Chondrocyte (in vitro differentiated cells): ENCODE results near the gene VPS9D1. TPM values are rescaled to one million over a fixed set of nuclear protein-coding genes. Genes with fewer than 3 reads are reported as not detected.

Source experiments
- DNase-seq: peaks from one replicate; pipeline ENCODE4 v3.0.0; 2021; ENCODE audit warnings: mixed read lengths, low spot score
- H3K27ac Mint-ChIP-seq: one replicate; pipeline ENCODE4 v1.8.0; 2021; ENCODE audit warnings: mild to moderate bottlenecking, moderate library complexity, mixed read lengths; ENCODE audit not compliant: unreplicated experiment
- H3K27me3 Mint-ChIP-seq: 2 replicates; pipeline ENCODE4 v1.8.0; 2021; ENCODE audit warnings: low read depth, mixed read lengths
- H3K36me3 Mint-ChIP-seq: 2 replicates; pipeline ENCODE4 v1.8.0; 2021; ENCODE audit warnings: low read depth, mixed read lengths
- H3K4me1 Mint-ChIP-seq: 2 replicates; pipeline ENCODE4 v1.8.0; 2021; ENCODE audit warnings: low read depth, mild to moderate bottlenecking, mixed read lengths
- H3K4me3 Mint-ChIP-seq: one replicate; pipeline ENCODE4 v1.8.0; 2021; ENCODE audit warnings: mild to moderate bottlenecking, moderate library complexity, mixed read lengths; ENCODE audit not compliant: unreplicated experiment
- H3K9me3 Mint-ChIP-seq: 2 replicates; pipeline ENCODE4 v1.8.0; 2021; ENCODE audit warnings: low read depth, mixed read lengths
- total RNA-seq: library from RNA; stranded (reverse); gene quantifications from 3 replicates; pipeline ENCODE4 v1.2.1, GENCODE V29; 2021
- TF ChIP-seq, protein P1 (sequence below): fragments of 200-600 bp; sonication (generic); IDR thresholded peaks from 2 replicates; pipeline ENCODE4 v1.5.0; 2021; ENCODE audit warnings: antibody characterized with exemption, mild to moderate bottlenecking, moderate library complexity

Gene VPS9D1
- total RNA-seq, 1 donor from 2014 or later = 20.4 TPM

DNA sequence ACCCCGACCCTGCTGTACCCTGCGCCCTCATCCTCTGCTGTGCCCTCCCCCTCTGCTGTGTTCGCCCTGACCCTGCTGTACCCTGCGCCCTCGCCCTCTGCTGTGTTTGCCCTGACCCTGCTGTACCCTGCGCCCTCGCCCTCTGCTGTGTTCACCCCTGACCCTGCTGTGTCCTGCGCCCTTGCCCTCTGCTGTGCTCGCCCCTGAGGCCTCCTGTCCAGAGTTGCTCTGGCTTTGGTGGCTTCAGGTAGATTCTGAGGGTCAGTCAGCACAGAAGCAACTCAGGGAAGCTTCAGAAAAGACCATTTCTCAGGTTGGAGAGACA is 12.2 kb upstream of the VPS9D1 start:
- Mint-ChIP-seq H3K4me3 (no peak overlapping the region), H3K27ac (no peak overlapping the region), H3K4me1 (peaks cover 3% of the 10 kb centered on the region), H3K9me3 (no peaks in the 10 kb centered on the region), H3K27me3 (no peaks in the 10 kb centered on the region), H3K36me3 (peaks cover 29% of the 10 kb centered on the region)
- TF ChIP-seq, protein P1, sequence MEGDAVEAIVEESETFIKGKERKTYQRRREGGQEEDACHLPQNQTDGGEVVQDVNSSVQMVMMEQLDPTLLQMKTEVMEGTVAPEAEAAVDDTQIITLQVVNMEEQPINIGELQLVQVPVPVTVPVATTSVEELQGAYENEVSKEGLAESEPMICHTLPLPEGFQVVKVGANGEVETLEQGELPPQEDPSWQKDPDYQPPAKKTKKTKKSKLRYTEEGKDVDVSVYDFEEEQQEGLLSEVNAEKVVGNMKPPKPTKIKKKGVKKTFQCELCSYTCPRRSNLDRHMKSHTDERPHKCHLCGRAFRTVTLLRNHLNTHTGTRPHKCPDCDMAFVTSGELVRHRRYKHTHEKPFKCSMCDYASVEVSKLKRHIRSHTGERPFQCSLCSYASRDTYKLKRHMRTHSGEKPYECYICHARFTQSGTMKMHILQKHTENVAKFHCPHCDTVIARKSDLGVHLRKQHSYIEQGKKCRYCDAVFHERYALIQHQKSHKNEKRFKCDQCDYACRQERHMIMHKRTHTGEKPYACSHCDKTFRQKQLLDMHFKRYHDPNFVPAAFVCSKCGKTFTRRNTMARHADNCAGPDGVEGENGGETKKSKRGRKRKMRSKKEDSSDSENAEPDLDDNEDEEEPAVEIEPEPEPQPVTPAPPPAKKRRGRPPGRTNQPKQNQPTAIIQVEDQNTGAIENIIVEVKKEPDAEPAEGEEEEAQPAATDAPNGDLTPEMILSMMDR = no peak
- no peak for DNase-seq

DNA sequence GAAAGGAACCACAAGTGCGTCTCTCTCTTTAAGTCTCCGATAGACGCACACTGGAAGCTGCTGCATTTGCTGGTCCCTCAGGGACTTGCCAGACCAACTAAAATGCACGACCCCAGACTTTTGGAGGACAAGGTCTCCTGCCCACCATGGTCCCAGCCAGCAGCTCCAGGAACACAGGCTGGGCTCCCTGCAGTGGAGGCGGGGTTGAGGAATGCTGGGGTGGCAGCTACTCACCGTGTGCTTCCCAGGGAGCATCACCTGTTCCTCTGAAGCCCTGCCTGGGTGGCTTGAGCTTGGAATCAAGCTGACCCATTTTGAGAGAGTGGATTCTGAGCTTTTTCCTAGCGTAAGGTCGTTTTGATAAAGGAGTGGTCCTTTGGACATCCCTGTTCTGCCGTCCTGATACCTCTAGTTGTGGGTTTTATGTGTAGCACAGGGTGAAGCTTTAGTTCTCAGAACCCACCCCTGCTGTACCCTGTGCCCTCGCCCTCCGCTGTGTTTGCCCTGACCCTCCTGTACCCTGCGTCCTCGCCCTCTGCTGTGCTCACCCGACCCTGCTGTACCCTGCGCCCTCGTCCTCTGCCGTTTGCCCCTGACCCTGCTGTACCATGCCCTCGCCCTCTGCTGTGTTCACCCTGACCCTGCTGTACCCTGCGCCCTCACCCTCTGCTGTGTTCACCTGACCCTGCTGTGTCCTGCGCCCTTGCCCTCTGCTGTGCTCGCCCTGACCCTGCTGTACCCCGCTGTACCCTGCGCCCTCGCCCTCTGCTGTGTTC is 11.6 kb upstream of the VPS9D1 start:
- no peaks in the 10 kb centered on the region for H3K9me3 Mint-ChIP-seq
- H3K4me1 Mint-ChIP-seq = peaks cover 3% of the 10 kb centered on the region
- DNase-seq = no peak
- TF ChIP-seq, protein P1 = no peak
- no peak overlapping the region for H3K4me3 Mint-ChIP-seq
- H3K27me3 Mint-ChIP-seq = no peaks in the 10 kb centered on the region
- H3K27ac Mint-ChIP-seq = no peak overlapping the region
- peaks cover 27% of the 10 kb centered on the region for H3K36me3 Mint-ChIP-seq

DNA sequence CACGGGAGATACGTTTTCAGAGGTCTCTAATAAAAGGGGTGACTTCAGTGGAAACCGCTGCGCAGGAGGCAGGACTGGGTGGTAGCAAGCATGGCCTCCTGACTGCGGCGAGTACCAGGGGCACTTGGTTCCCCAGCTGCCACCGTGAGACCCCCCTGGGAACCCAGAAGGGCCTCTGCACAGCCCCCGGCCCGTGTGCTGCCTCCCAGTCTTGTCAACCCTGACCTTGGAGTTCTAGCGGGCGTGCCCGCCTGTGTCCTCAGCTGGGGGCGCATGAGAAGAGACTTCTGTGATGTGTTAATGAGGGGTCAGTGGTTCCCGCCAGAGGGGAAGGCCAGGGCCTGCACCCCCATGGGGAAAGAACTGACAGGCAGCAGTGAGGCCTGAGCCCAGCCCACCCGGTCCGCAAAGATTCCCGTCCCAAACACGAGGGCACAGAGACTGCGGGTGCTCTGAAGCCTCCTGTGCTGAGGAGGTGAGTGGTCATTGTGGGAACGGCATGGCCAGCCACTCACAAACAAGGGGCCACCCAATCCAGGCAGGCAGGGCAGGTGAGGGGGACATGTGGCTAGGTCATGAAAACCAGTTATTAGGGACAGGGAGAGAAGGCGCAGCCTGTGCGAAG is 10.0 kb upstream of the VPS9D1 start:
- Mint-ChIP-seq H3K4me3 (no peak overlapping the region), H3K4me1 (peaks cover 3% of the 10 kb centered on the region), H3K27ac (no peak overlapping the region), H3K36me3 (peaks cover 31% of the 10 kb centered on the region), H3K27me3 (no peaks in the 10 kb centered on the region), H3K9me3 (no peaks in the 10 kb centered on the region)
- TF ChIP-seq, protein P1 = no peak
- DNase-seq = no peak

DNA sequence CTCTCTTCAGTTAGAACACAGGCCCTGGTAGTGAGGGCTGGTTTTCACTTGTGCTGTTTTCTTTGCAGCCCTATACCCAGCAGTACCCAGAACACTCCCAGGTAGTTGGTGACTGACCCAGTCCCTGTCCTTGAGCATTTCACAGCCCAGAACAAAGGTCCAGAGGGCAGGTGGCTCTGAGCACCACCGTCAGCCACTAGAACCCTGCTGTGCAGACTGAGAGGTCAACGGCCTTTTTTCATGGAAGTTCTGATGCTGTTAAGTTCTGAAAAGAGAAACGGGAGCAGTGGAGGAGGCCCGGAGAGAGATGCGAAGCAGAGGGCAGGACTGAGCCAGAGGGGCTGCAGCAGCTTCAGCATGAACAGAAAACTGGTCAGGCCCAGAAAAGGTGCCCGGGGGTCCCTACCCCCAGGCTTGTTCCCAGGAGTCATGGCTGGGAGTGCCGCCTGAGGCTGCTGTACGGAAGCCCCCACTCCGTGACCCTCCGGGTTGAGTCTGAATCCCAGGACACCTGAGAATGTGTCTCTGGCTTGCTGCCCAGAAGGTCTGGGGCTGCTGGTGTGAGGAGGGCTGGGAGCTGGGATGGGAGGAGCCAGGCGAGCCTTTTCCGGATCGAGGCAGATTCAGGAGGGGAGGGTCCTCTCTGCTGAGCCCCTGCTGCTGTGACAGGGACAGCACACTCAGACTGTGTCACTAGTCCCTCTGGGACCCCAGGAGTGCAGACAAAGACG is 9.3 kb upstream of the VPS9D1 start:
- Mint-ChIP-seq H3K27me3 (no peaks in the 10 kb centered on the region), H3K9me3 (no peaks in the 10 kb centered on the region), H3K27ac (no peak overlapping the region), H3K4me1 (peaks cover 3% of the 10 kb centered on the region), H3K4me3 (no peak overlapping the region), H3K36me3 (peaks cover 28% of the 10 kb centered on the region)
- DNase-seq = no peak
- TF ChIP-seq, protein P1 = no peak

DNA sequence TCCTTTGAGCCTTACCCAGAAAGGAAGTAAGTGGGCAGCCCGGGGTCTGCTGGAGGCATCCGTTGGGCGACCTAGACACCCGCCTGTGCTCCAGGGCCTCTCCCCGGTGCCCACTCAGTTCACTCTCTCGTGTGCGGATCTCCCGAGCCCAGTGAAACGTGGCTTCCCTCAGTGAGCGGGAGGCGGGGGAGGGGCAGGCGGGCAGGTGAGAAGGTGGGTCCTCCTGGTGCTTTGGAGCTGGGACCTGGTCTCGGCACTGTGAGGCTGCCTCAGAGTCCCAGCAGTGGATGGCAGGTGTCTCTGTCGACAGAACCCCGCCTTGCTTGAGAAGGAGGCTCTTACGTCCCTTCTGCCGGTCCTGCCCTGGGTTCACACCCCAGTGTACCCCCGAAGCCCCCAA is 8.6 kb upstream of the VPS9D1 start:
- DNase-seq = no peak
- no peaks in the 10 kb centered on the region for H3K9me3 Mint-ChIP-seq
- TF ChIP-seq, protein P1 = no peak
- peaks cover 3% of the 10 kb centered on the region for H3K4me1 Mint-ChIP-seq
- H3K36me3 Mint-ChIP-seq = peaks cover 21% of the 10 kb centered on the region
- H3K27ac Mint-ChIP-seq = no peak overlapping the region
- no peaks in the 10 kb centered on the region for H3K27me3 Mint-ChIP-seq
- H3K4me3 Mint-ChIP-seq = no peak overlapping the region
